ENCODE measurements around the gene CACNG7.
A peak's percentile ranks its signal among the peaks of the same experiment; 100 is the strongest.

CACNG7 gene

GRCh38 chr19:53879140-53880081 lies 29.7 kb upstream of the CACNG7 start:
- H3K9ac ChIP-seq (ENCODE audit: low read depth, low read length, poor library complexity, severe bottlenecking) = no peak overlapping the region
- H3K4me1 ChIP-seq (ENCODE audit: insufficient read depth, low read length, poor library complexity, severe bottlenecking) = peaks cover 33% of the 10 kb centered on the region

GRCh38 chr19:53880711-53881481 lies 28.2 kb upstream of the CACNG7 start:
- H3K79me2 ChIP-seq (ENCODE audit: insufficient read depth, low read length) = peaks cover 9% of the 10 kb centered on the region; the same call in 1 of the 2 replicates
- H4K20me1 ChIP-seq (ENCODE audit: insufficient read depth, low read length, poor library complexity, severe bottlenecking) = peaks cover 13% of the 10 kb centered on the region
- TF ChIP-seq CTCF (conservative IDR thresholded peaks at IDR 0.05; ENCODE audit: low read length) = no peak
- TF ChIP-seq EZH2phosphoT487 (IDR thresholded peaks at IDR 0.05; ENCODE audit: borderline replicate concordance) = no peak
- H3K27me3 ChIP-seq (ENCODE audit: insufficient read depth, low read length, poor library complexity, severe bottlenecking) = peaks cover 17% of the 10 kb centered on the region
- H3K9me2 ChIP-seq (replicated peaks; ENCODE audit: low read depth, low read length) = no peaks in the 10 kb centered on the region
- H3K9ac ChIP-seq (ENCODE audit: low read depth, low read length, poor library complexity, severe bottlenecking) = no peak overlapping the region
- H3K4me2 ChIP-seq (ENCODE audit: low read depth, low read length, poor library complexity, severe bottlenecking) = peak overlapping the region; percentile 86
- peaks cover 8% of the 10 kb centered on the region; the same call in 1 of the 2 replicates for H3K36me3 ChIP-seq (ENCODE audit: insufficient read depth, low read length)
- peak overlapping the region; percentile 71 for H3K4me3 ChIP-seq (ENCODE audit: low read length, poor library complexity, severe bottlenecking)
- H3F3A ChIP-seq (ENCODE audit: low read depth) = no peaks in the 10 kb centered on the region
- peak overlapping the region; percentile 78; the same call in 1 of the 2 replicates for H2AFZ ChIP-seq (ENCODE audit: low read length)
- H3K4me1 ChIP-seq (ENCODE audit: insufficient read depth, low read length, poor library complexity, severe bottlenecking) = peaks cover 29% of the 10 kb centered on the region
- H3K9me3 ChIP-seq (ENCODE audit: insufficient read depth, low read depth, low read length) = no peaks in the 10 kb centered on the region

More at GRCh38 chr19:53879140-53880081, 29.7 kb upstream of the CACNG7 start:
- Histone ChIP-seq H3K4me2 (ENCODE audit: low read depth, low read length, poor library complexity, severe bottlenecking) (peak overlapping the region; percentile 80), H4K20me1 (ENCODE audit: insufficient read depth, low read length, poor library complexity, severe bottlenecking) (peaks cover 27% of the 10 kb centered on the region), H2AFZ (ENCODE audit: low read length) (peak overlapping the region; percentile 78), H3K9me3 (ENCODE audit: insufficient read depth, low read depth, low read length) (no peaks in the 10 kb centered on the region), H3K36me3 (ENCODE audit: insufficient read depth, low read length) (peaks cover 18% of the 10 kb centered on the region; the same call in 1 of the 2 replicates), H3K27me3 (ENCODE audit: insufficient read depth, low read length, poor library complexity, severe bottlenecking) (peaks cover 17% of the 10 kb centered on the region), H3F3A (ENCODE audit: low read depth) (no peaks in the 10 kb centered on the region), H3K4me3 (ENCODE audit: low read length, poor library complexity, severe bottlenecking) (peak overlapping the region; percentile 71), H3K79me2 (ENCODE audit: insufficient read depth, low read length) (peaks cover 23% of the 10 kb centered on the region; the same call in 1 of the 2 replicates), H3K9me2 (replicated peaks; ENCODE audit: low read depth, low read length) (no peaks in the 10 kb centered on the region)
- TF ChIP-seq EZH2phosphoT487 (IDR thresholded peaks at IDR 0.05; ENCODE audit: borderline replicate concordance) (no peak), CTCF (conservative IDR thresholded peaks at IDR 0.05; ENCODE audit: low read length) (no peak)

- H3K9me3 ChIP-seq (ENCODE audit: insufficient read depth, low read depth, low read length) = no peaks in the 10 kb centered on the region
- H3K9ac ChIP-seq (ENCODE audit: low read depth, low read length, poor library complexity, severe bottlenecking) = peak within 1 kb of the TSS; percentile 38
- peaks cover 2% of the 10 kb centered on the region; the same call in 1 of the 2 replicates for H3K36me3 ChIP-seq (ENCODE audit: insufficient read depth, low read length)
- H4K20me1 ChIP-seq (ENCODE audit: insufficient read depth, low read length, poor library complexity, severe bottlenecking) = peaks cover 6% of the 10 kb centered on the region
- peaks cover 2% of the 10 kb centered on the region; the same call in 1 of the 2 replicates for H3K79me2 ChIP-seq (ENCODE audit: insufficient read depth, low read length)
- H3K4me3 ChIP-seq (ENCODE audit: low read length, poor library complexity, severe bottlenecking) = peak within 1 kb of the TSS; percentile 71
- peaks cover 17% of the 10 kb centered on the region for H3K27me3 ChIP-seq (ENCODE audit: insufficient read depth, low read length, poor library complexity, severe bottlenecking)
- H3F3A ChIP-seq (ENCODE audit: low read depth) = no peaks in the 10 kb centered on the region
- H3K4me2 ChIP-seq (ENCODE audit: low read depth, low read length, poor library complexity, severe bottlenecking) = peak within 1 kb of the TSS; percentile 86
- peaks cover 28% of the 10 kb centered on the region for H3K4me1 ChIP-seq (ENCODE audit: insufficient read depth, low read length, poor library complexity, severe bottlenecking)
- no peaks in the 10 kb centered on the region for H3K9me2 ChIP-seq (replicated peaks; ENCODE audit: low read depth, low read length)
- TF ChIP-seq EZH2phosphoT487 (IDR thresholded peaks at IDR 0.05; ENCODE audit: borderline replicate concordance) = no peak
- peak; percentile 45 for TF ChIP-seq CTCF (conservative IDR thresholded peaks at IDR 0.05; ENCODE audit: low read length)
- peak within 1 kb of the TSS; percentile 78 for H2AFZ ChIP-seq (ENCODE audit: low read length)
Observed at GRCh38 chr19:53881482-53882390, 27.3 kb upstream of the CACNG7 start, which contains the start of gene PRKCG. Gene PRKCG (plus strand): TSS chr19:53882197. CDS start chr19:53882495, 298 bp downstream.
